ENCODE measurements around the gene PNMA1. TPM values are rescaled to one million over a fixed set of nuclear protein-coding genes. Genes with fewer than 3 reads are reported as not detected.
"Not testable (repeated sequence)": the region's sequence is repeated elsewhere in the genome, so short reads cannot be mapped to it uniquely, and the experiment has no call there.

Gene PNMA1
- total RNA-seq, 1 donor from 2014 or later = 76.1 TPM

DNA sequence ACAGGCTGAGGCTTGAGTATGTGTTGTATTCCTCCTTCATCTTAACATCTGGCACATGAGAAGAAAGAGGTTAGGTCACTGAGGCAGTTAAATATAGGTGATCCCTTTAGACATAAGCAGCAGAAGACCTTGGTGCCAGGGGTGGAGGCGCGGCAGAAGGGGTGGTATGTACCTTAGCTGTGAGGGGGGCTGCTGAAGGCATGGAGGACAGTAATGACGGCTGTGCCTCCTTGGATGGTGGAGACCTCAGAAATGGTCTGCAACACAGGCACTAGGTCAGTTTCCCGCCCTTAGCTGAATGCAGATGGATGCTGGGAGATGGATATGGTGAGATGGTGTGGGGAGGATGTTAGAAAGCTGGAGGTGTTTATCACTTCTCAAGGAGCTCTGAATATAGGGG lies 1.5 kb upstream of the PNMA1 start:
- DNase-seq = no peak

DNA sequence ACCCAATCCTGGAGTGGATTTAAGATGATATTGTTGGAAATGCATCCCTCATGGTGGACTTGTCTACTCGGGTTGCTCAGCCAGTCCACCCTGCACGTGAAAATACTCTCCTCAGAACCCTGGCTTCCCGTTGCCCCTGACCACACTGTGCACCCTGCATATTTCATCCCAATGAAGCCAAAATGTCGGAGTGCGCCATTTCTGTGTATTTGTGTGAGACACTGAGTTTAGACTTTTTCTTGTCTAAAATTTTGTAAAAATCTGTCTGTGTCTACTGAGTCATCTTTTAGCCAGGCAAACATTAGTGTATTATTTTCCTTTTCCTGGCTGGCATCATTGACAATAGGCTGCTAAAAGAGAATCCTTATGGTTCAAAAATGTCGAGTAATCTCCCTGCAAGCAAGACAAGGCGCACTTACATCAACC lies 485 bp upstream of the PNMA1 start:
- peak; percentile 39 for DNase-seq

DNA sequence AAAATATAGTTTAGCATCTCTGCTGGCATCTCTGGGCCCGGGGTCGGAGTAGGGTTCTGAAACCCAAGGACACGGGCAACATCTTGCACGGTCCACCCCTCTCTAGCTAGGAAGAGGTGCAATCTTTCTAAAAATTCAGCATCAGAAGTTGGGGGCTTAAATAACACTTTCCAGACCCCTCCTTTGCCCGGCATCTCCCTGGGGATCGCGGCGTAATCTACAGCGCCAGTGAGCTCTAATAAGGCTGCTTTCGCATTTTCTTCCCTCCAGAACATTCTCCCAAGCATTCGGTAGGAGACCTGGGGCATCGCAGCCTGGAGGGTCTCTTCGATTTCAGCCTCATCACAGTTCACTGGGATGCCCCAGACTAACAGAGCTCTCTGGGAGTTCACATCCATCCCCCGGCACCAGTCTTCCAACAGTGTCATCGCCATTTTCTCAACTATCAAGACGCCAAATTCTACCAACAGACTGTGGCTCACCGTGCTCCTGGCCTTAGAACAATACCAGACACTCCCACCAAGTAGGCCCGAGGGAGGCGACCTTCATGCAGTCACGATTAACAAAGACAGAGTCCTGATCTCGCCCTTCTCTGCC lies 880 bp downstream of the PNMA1 start:
- no peak for DNase-seq

DNA sequence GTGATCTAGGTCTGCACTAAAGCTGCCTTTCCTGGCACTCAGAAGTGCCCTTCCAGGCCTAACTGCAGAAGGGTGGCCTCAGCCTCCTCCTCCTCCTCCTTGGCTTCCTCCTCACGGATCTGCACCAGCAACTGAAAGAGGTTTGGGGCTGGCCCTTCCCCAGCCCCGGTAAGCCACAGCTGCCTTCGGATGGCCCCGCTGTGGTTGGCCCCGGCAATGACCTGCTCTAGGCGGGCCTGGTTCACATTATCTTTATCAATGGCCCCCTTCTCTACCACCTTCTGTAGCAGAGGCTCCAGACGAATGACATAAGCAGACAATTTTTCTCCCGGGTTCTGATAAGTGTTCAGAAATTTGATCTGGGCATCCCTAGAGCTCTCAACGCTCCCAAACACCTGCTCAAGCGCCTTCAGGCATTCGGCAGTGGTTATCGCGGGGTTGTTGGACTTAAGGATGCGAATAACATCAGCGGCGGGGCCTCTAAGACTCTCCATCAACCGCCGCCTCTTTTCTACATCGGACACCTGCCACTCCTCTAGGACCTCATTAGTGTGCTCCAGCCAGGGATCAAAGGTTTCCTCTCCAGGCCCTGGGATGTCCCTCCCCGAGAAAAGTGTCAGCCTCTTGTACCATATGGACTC lies 1.5 kb downstream of the PNMA1 start:
- DNase-seq = no peak

DNA sequence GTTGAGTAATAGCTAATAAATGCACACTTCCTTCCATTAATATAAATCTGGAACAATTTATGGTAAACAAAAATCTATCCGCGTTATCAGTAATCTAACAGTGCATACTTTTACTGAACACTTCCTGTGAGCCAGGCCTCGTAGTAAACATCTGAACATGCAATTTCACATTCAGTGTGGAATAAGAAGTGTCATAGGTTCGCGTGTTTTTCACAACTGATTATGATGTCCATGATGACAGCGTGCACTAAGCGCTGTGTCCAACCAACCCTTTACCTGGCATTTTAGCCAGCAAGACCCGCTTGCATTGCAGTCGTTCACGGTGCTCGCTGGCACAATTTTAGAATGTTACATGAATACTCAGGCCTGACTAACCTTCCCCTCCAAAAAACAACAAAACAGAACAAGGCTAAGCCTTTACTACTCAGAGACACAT lies 2.1 kb downstream of the PNMA1 start:
- DNase-seq = no peak

DNA sequence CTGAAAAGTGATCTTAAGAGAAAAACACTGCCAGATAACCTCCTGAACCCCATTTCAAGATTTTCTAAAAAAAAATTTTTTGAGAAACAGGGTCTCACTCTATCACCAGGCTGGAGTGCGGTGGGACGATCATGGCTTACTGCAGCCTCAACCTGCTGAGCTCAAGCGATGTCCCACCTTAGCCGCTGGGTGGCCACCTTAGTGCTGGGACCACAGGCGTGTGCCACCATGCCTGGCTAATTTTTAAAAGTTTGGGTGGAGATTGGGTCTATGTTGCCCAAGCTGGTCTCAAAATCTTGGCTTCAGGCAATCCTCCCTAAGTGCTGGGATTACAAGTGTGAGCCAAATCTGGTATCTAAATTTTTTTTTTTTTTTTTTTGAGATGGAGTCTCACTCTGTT lies 3.4 kb downstream of the PNMA1 start:
- DNase-seq = no peak

DNA sequence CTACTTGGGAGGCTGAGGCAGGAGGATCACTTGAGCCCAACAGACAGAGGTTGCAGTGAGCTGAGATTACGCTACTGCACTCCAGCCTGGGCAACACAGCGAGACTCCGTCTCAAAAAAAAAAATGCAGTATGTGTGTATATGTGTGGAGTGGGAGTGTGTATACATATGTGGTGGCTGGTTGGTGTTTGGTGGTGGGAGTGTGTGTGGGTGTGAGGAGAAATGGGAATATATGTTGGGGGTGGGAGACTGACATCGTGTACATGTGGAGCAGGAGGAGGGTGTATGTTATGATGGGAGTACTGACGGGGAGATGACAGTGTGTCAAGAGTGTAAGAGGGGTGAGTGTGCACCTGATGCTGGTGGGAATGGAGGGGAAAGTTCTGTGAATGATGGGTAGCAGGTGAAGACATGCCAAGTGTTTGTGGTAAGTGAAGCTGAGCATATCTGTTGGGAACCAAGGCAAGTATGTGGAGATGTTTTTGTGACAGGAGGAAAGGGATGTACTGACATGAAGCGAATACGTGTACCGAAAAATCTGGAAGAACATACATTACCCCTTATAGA lies 4.2 kb downstream of the PNMA1 start:
- DNase-seq = no peak

DNA sequence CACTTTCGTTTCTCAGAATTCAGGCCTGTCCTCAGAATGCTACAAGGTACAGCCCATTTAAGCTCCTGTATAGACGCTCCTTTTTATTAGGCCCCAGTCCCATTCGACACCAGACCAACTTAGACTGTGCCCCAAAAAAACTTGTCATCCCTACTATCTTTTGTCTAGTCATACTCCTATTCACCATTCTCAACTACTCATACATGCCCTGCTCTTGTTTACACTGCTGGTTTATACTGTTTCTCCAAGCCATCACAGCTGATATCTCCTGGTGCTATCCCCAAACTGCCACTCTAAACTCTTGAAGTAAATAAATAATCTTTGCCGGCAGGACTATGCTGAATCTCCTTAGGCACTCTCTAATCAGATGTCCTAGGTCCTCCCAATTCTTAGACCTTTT lies 6.1 kb downstream of the PNMA1 start:
- not testable (repeated sequence) for DNase-seq

DNA sequence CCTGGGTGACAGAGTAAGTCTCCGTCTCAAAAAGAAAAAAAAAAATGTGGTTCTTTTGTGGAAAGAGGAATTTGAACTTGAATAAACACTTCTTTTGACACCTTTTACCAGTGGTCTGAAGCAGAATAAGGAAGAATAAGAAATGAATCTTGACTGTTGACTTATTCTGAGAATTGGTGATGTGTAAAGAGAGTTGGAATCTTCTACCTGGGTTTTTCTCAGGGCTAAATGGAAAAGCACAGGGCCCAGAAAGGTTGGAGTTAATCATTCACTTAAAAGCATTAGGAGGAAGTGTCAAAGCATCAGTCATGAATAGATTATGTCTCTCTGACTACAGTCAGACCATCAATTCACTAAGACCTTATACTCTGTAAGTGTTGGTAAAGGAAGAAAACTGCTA lies 13.9 kb downstream of the PNMA1 start:
- no peak for DNase-seq

DNA sequence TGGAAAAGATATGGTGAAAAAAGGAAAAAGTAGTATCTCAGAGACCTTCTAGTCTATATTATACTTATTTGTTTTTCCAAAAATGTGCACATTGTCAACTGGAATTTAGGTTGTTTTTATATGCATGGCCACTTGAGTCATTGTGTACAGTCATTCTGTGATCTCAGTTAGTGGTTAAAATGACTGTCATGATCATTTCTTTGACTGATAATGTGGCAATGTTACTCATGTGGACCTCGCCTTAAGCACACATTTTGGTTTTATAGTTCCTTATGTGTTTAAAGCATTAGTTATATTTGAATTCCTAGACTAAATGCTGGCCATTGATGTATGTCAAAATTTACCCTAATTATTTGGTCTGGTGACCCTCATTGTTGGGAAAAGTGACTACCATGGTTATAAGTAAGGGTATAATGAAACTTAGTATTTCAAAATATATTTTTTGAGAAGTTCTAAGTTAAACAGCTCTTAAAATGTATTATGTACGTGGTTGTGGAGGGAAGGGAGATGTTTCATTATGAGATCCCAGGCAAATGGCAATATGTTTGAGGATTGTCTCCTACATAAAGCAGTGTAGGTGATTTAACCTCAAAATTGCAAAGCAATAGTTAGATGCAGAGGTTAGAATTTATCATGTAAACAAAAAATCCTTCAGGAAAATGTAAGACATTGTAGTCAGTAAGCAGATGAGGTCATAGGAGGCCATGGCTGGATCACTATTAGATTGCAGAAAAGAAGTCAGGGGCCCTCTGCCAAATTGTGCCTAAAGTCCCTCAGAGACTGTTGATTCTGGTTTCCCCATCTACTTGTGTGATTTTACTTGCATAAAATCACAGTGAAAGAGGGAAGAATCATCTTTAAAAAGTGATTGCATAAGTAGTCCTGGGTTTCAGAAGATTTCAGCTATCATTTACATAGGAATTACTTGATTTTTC lies 17.5 kb downstream of the PNMA1 start:
- DNase-seq = no peak

DNA sequence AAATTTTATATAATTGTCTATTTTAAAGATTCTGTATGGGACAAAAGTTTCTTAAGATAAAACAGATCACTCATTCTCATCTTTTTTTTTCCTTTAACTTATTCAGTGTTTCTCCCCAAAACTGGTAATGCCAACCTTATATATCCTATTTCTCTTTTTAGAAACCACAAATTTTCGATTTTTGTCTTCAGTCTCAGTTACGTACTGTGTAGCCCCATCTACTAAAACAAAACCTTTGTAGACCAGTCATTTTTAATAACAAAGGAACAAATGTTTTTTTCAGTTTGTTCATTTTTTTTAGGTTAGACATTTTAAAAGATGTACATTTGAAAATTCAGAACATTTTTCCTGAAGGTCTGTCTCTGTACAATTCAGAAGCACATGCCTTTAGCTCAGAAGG lies 18.2 kb downstream of the PNMA1 start:
- no peak for DNase-seq

DNA sequence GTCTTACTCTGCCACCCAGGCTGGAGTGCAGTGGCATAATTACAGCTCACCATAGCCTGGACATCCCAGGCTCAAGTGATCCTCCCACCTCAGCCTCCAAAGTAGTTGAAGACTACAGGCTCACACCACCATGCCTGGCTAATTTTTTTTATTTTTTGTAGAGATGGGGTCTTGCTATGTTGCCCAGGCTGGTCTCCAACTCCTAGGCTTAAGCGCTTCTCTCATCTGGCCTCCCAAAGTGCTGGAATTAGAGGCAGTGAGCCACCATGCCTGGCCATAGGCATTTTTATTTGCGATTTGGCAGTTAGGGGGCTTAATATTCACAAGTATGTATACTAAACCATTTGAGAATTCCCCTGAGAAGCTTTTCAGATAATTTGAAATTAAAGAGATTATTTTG lies 19.1 kb downstream of the PNMA1 start:
- DNase-seq = no peak

DNA sequence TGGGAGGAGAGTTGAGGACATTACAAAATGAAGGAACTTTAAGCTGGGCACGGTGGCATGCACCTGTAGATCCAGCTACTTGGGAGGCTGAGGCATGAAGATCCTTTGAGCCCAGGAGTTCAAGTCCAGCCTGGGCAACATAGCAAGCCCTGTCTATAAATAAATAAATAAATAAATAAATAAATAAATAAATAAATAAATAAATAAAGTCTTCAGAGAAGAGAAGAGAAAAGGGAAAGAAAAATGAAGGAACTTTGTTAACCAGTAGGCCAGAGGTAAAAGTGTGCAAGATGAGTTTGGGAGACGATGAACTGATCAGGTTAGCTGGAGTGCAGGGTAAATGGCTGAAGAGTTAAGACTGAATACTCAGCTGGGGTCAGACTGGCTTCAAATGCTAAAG lies 20.1 kb downstream of the PNMA1 start:
- no peak for DNase-seq

DNA sequence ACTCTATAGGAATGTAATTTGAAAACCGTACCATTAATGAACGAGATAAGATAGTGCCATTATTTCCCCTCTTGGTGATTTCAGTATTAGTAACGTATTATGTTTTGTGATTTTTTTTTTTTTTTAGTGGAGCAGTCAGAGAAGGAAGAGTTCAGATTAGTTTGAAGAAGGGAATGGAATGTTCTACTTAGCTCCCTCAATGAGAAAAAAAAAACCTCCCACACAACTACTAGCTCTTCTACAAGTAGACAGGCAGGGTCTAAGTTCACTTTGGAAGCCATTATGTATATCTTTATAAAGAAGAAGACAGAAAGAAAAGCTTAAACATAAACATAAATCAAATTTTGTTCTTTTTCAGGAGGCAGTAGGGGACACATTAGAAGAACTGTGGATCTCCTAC lies 27.3 kb downstream of the PNMA1 start:
- no peak for DNase-seq

DNA sequence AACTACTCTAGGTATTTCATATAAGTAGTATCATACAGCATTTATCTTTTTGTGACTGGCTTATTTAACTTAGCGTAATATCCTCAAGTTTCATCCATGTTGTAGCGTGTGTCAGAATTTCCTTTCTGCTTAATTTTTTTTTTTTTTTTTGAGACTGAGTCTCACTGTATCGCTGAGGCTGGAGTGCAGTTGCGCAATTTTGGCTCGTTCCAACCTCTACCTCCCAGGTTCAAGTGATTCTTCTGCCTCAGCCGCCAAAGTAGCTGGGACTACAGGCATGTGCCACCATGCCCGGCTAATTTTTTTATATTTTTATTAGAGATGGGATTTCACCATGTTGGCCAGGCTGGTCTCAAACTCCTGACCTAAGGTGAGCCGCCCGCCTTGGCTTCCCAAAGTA lies 28.9 kb downstream of the PNMA1 start:
- DNase-seq = no peak

DNA sequence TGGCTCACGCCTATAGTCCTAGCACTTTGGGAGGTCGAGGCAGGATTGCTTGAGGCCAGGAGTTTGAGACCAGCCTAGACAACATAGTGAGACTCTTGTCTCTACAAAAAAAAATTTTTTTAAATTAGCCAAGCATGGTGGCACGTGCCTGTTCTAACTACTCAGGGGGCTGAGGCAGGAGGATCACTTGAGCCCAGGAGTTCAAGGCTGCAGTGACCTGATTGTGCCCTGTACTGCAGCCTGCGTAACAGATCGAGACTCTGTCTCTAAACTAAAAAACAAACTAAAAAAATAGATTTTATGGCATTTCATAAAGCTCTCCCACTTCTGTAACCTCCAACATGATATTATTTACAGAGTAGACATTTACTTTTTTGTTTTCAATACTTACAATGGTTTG lies 29.6 kb downstream of the PNMA1 start:
- no peak for DNase-seq

DNA sequence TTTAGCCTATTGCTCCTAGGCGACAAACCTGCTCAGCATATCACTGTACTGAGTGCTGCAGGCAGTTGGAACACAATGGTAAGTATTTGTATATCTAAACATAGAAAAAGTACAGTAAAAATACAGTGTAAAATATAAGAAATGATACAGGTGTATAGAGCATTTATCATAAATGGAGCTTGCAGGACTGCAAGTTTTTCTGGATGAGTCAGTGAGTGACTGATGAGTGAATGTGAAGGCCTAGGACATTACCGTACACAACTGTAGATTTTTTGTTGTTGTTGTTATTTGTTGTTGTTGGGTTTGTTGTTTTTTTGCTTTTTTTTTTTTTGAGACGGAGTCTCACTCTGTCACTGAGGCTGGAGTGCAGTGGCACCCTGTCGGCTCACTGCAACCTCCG lies 33.4 kb downstream of the PNMA1 start:
- DNase-seq = no peak

DNA sequence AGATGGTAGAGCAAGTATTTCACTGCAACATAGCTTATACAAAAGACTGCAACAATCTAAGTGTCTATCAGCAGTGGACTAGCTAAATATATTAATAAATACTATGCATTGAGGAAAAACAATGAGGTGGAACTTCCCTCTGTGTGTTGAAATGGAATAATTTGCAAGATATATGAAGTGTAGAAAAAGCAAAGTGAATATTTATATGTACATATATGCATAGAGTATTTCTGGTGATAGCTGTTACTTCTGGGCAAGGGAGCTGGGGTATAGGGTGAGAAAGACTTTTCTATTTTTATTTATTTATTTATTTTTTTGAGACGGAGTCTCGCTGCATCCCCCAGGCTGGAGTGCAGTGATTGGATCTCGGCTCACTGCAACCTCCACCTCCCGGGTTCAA lies 35.5 kb downstream of the PNMA1 start:
- DNase-seq = no peak

DNA sequence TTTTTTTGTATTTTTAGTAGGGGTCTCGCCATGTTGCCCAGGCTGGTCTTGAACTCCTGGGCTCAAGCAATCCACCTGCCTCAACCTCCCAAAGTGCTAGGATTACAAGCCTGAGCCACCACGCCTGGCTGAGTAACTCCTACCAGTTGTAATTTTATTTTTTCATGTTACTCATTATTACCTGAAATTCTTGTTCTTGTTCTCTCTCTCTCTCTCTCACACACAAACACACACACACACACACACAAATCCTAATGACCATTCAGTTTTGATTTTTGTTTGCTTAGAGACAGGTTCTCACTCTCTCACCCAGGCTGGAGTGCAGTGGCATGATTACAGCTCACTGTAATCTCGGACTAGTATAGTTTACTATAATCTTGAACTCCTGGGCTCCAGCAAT lies 39.2 kb downstream of the PNMA1 start:
- DNase-seq = no peak

DNA sequence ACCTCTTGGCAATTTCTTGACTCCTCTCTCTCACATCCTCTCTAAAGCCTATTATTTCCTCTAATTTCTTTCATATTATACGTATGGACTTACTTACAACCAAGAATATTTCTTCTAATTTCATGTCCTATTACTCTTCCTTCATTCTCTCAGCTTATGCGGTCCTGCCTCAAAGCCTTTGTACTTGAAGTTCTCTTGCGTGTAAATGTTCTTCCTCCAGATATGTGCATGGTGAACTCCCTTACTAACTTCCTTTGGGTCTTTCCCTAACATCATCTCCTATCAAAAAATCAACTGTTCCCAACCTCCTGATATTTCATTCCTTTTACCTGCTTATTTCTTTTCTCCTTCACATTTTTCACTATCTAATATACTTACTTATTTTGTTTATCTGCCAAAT lies 46.3 kb downstream of the PNMA1 start:
- no peak for DNase-seq

DNA sequence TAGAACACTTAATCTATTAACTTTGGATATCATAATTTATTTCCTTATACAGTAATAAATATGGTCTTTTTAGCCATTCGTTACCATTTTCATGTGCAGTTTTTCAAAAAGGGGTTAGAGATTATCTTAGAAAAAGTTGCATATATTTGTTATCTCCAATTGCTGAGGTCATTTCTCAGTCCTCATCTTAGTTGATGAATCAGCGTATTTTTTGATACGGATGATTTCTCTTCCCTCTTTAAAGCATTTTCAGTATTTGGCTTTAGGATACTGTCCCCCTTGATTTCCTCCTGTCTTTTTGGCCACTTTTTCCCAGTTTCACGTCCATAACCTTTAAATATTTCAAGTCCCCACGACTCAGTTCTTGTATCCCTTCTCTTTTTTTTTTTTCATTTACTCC lies 47.6 kb downstream of the PNMA1 start:
- DNase-seq = no peak

DNA sequence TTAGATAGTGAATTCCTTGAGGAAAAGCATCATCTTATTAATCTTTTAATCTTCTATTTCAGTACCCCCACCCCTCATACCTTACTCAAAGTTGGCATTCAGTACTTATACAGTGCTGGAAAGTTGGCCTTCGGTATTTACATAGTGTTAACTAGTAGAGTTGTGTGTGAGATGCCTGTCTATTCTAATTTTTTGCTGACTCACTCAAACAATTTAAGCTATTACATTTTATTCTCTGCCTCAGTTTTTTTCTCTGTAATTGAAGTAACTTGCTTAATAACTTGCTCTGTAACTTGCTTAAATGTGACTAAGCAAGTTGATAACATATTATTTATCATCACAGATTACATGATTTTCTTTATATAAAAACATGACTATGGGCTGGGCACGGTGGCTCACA lies 49.1 kb downstream of the PNMA1 start:
- DNase-seq = no peak

DNA sequence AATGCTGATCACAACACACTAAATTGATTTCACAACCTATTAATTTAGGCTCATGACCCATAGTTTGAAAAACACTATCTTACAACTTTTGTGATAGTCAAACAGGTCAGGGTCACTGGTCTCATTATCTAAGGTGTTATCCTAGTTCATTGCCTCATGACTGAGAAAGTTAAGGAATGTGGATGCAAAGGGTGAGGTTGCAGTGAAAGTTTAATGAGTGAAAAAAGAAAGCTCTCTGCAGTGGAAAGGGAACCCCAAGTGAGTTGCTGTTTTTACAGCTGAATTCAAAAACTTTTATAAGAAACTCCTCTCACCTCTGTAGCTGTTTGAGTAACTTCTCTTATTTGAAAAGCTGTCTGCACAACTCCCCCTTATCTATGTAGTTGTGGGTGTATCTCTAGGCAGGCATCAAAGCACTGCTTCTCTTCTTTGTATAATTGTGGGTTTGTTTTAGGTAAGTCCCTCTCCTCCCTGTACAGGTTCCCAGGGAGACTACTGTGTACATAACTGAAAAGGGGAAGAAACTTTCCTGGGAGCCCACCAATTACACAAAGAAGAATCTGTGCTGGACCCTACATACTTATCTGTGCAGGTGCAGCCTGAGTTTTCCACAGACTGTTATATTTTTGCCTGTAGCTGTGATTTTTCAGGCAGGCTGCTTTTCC lies 50.5 kb downstream of the PNMA1 start:
- no peak for DNase-seq

Measured in occipital lobe (tissue), 2 donors.